ENCODE data around the gene SEMA4F. TPM values are rescaled to one million over a fixed set of nuclear protein-coding genes. Genes with fewer than 3 reads are reported as not detected.

Gene SEMA4F
- total RNA-seq, 1 experiment from 2014 or later, result 6.6 TPM

DNA sequence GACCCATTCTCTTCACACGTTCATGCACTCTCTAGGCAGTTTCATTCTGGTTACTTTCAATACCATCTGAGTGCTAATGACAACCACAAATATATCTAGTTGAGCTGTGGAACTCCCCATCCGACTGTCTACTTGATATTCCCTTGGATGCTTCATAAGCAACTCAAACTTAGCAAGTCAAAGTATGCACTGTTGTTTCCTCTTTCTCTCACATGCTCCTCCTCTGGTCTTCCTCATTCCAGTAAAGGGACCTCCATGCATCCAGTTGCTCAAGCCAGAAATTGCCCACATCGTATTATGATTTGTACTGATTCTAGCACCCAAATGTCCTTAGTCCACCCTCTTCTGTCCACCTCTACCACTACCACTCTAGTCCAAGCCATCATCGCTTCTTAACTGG is 22.3 kb downstream of the SEMA4F start:
- H2BK15ac ChIP-seq (ENCODE audit: low read depth, low read length), result no peak overlapping the region
- no peaks in the 10 kb centered on the region for H3K9me3 ChIP-seq (ENCODE audit: control insufficient read depth, low read depth, low read length)
- H3K27me3 ChIP-seq (ENCODE audit: insufficient read depth, low read length), result no peaks in the 10 kb centered on the region
- no peak overlapping the region for H4K5ac ChIP-seq (ENCODE audit: insufficient read length, low read depth, low read length)
- DNase-seq, result no peak
- no peak overlapping the region for H3K4me2 ChIP-seq (ENCODE audit: insufficient read depth, insufficient read length, low read length)
- no peaks in the 10 kb centered on the region; the same call in 1 of the 2 replicates for H3K79me2 ChIP-seq (ENCODE audit: insufficient read depth, low read length)
- H2BK12ac ChIP-seq (ENCODE audit: insufficient read length, low read depth, low read length), result no peak overlapping the region
- H3K9ac ChIP-seq (ENCODE audit: extremely low read depth, insufficient read length, low read length), result no peak overlapping the region
- no peak overlapping the region for H3K4ac ChIP-seq (ENCODE audit: low read depth, low read length)
- no CpG with 5 or more reads among the region's 4 CpGs for WGBS (ENCODE audit: extremely low coverage, insufficient read length, low lambda C conversion rate)
- Mint-ChIP-seq H3K27ac (no peak overlapping the region), H3K9me3 (no peaks in the 10 kb centered on the region), H3K36me3 (ENCODE audit: insufficient read depth in 1 of 3, low read depth in 3 of 3) (peaks cover 0 to 8% (median 0%) of the 10 kb centered on the region in 3 experiments; a peak in 3 of 7 replicates), H3K27me3 (ENCODE audit: low read depth) (no peaks in the 10 kb centered on the region), H3K4me1 (no peaks in the 10 kb centered on the region), H3K4me3 (no peak overlapping the region)
- H3T11ph ChIP-seq (ENCODE audit: low read length), result no peak overlapping the region
- no peak overlapping the region for H3K23ac ChIP-seq (ENCODE audit: insufficient read length, low read depth, low read length)
- H3K27ac ChIP-seq (ENCODE audit: insufficient read length, low read depth, low read length), result no peak overlapping the region
- no peaks in the 10 kb centered on the region for H3K79me1 ChIP-seq (ENCODE audit: insufficient read depth, low read depth, low read length, poor library complexity, severe bottlenecking)
- H4K20me1 ChIP-seq (ENCODE audit: control insufficient read depth, insufficient read depth, insufficient read length), result no peaks in the 10 kb centered on the region
- no peak overlapping the region for H2BK5ac ChIP-seq (ENCODE audit: insufficient read length, low read length)
- no peak overlapping the region for H2BK120ac ChIP-seq (ENCODE audit: low read depth, low read length, poor library complexity, severe bottlenecking)
- H3K18ac ChIP-seq (ENCODE audit: insufficient read length, low read depth, low read length), result no peak overlapping the region
- no peak overlapping the region for H4K91ac ChIP-seq (ENCODE audit: insufficient read length, low read depth, low read length)
- H3K14ac ChIP-seq (ENCODE audit: insufficient read depth, low read length), result no peak overlapping the region
- H3K56ac ChIP-seq (ENCODE audit: insufficient read length, low read depth, low read length), result no peak overlapping the region
- H2AK5ac ChIP-seq (ENCODE audit: insufficient read length, low read length), result no peak overlapping the region
- no peaks in the 10 kb centered on the region for H3K4me1 ChIP-seq (ENCODE audit: insufficient read depth, low read length)
- H3K23me2 ChIP-seq (ENCODE audit: insufficient read length, low read depth, low read length, poor library complexity, severe bottlenecking), result no peaks in the 10 kb centered on the region
- no peak overlapping the region for H2AFZ ChIP-seq (ENCODE audit: low read length)
- H4K8ac ChIP-seq (replicated peaks; ENCODE audit: insufficient read length, low read depth, low read length), result no peak overlapping the region
- no peak for TF ChIP-seq CTCF (conservative IDR thresholded peaks at IDR 0.05)
- no peak overlapping the region for H2BK20ac ChIP-seq (ENCODE audit: low read depth, low read length, poor library complexity, severe bottlenecking)

All from H9 (cell line).